CD4-positive, CD25-positive, alpha-beta regulatory T cell (primary cell): ENCODE results near the gene CMIP. TPM values are rescaled to one million over a fixed set of nuclear protein-coding genes. Genes with fewer than 3 reads are reported as not detected.

Source experiments
- ATAC-seq, 2 donors: fragments of 150-1000 bp; cut with Tn5 transposase; one replicate each; pipeline ENCODE4 v1.10.0; 2021; ENCODE audit warnings: low read depth in 2 of 2, moderate number of reproducible peaks in 2 of 2, moderate library complexity in 1 of 2
- DNase-seq, 3 donors: peaks; one replicate each; pipeline versions ENCODE4 v3.0.0 to v3.0.0-alpha.2; 2012 to 2022; ENCODE audit warnings: mixed read lengths in 1 of 3
- H3K27ac ChIP-seq: one replicate; pipeline ENCODE4 v1.7.0; 2013; ENCODE audit warnings: mild to moderate bottlenecking, low read length; ENCODE audit not compliant: insufficient read depth, poor library complexity, severe bottlenecking
- H3K27me3 ChIP-seq: one replicate; pipeline ENCODE4 v1.7.0; 2013; ENCODE audit warnings: low read length; ENCODE audit not compliant: control insufficient read depth, insufficient read depth
- H3K36me3 ChIP-seq: one replicate; pipeline ENCODE4 v1.7.0; 2013; ENCODE audit warnings: mild to moderate bottlenecking, low read length, moderate library complexity; ENCODE audit not compliant: control insufficient read depth, insufficient read depth
- H3K4me1 ChIP-seq: 2 replicates; pipeline ENCODE4 v1.7.0; 2013; ENCODE audit warnings: mild to moderate bottlenecking, low read length; ENCODE audit not compliant: insufficient read depth, control insufficient read depth, poor library complexity, severe bottlenecking
- H3K4me3 ChIP-seq: one replicate; pipeline ENCODE4 v1.7.0; 2013; ENCODE audit warnings: low read depth, mild to moderate bottlenecking, low read length, moderate library complexity
- H3K9me3 ChIP-seq, 2 experiments: 1 replicate in 1 of 2; 2 replicates in 1 of 2; pipeline ENCODE4 v1.7.0; 2013; ENCODE audit warnings: low read length in 2 of 2, mild to moderate bottlenecking in 1 of 2, moderate library complexity in 1 of 2; ENCODE audit not compliant: control insufficient read depth in 2 of 2
- H3K27ac Mint-ChIP-seq, 3 donors: one replicate each; pipeline ENCODE4 v1.8.0; 2020 to 2022; ENCODE audit warnings: mild to moderate bottlenecking in 3 of 3, mixed read lengths in 3 of 3, moderate library complexity in 2 of 3
- H3K27me3 Mint-ChIP-seq: one replicate; pipeline ENCODE4 v1.8.0; 2022; ENCODE audit warnings: mild to moderate bottlenecking, mixed read lengths
- H3K36me3 Mint-ChIP-seq: one replicate; pipeline ENCODE4 v1.8.0; 2020; ENCODE audit warnings: mixed read lengths
- H3K4me1 Mint-ChIP-seq, 4 donors: one replicate each; pipeline ENCODE4 v1.8.0; 2020 to 2022; ENCODE audit warnings: mixed read lengths in 4 of 4, mild to moderate bottlenecking in 1 of 4
- H3K4me3 Mint-ChIP-seq, 4 donors: one replicate each; pipeline ENCODE4 v1.8.0; 2020 to 2022; ENCODE audit warnings: mild to moderate bottlenecking in 4 of 4, mixed read lengths in 4 of 4, moderate library complexity in 3 of 4
- H3K9me3 Mint-ChIP-seq, 7 donors: one replicate each; pipeline ENCODE4 v1.8.0; 2020 to 2022; ENCODE audit warnings: mixed read lengths in 7 of 7, mild to moderate bottlenecking in 3 of 7, moderate library complexity in 2 of 7
- polyA plus RNA-seq, 4 donors: library from polyadenylated mRNA; unstranded; fragments of 300-500 nt; fragmentation: Illumina TruSeq; gene quantifications; one replicate each; pipeline ENCODE4 v1.2.3, GENCODE V29; 2021
- total RNA-seq: library from RNA; stranded (reverse); gene quantifications from one replicate; pipeline ENCODE4 v1.2.3, GENCODE V29; 2022

CMIP gene
- total and polyA plus RNA-seq, 5 donors from 2014 or later = 0.21 to 49.7 (median 0.94) TPM

- Histone ChIP-seq H3K9me3 (no peaks in the 10 kb centered on the region), H3K4me3 (no peak overlapping the region), H3K27ac (no peak overlapping the region), H3K27me3 (no peaks in the 10 kb centered on the region), H3K4me1 (peaks cover 19% of the 10 kb centered on the region), H3K36me3 (peaks cover 2% of the 10 kb centered on the region)
- Mint-ChIP-seq H3K27me3 (no peaks in the 10 kb centered on the region), H3K27ac (peak overlapping the region in 1 of 3 donors; percentile 50), H3K9me3 (no peaks in the 10 kb centered on the region), H3K36me3 (peaks cover 4% of the 10 kb centered on the region), H3K4me1 (peaks cover 0 to 19% (median 16%) of the 10 kb centered on the region in 4 donors), H3K4me3 (no peak overlapping the region)
- no peak for ATAC-seq
- no peak for DNase-seq
These were observed 174.1 kb downstream of the CMIP start for GRCh38 chr16:81618661-81619060.

GRCh38 chr16:81620029-81620428 is 175.4 kb downstream of the CMIP start:
- H3K36me3 ChIP-seq = peaks cover 2% of the 10 kb centered on the region
- no peak overlapping the region for H3K27ac ChIP-seq
- peaks cover 19% of the 10 kb centered on the region for H3K4me1 ChIP-seq
- DNase-seq (no peak), ATAC-seq (no peak)
- Mint-ChIP-seq H3K4me1 (peaks cover 6 to 23% (median 19%) of the 10 kb centered on the region in 4 donors), H3K27me3 (no peaks in the 10 kb centered on the region), H3K36me3 (peaks cover 4% of the 10 kb centered on the region), H3K4me3 (peak overlapping the region in 1 of 4 donors; percentile 68), H3K27ac (peak overlapping the region; percentile 41 to 46 (median 44)), H3K9me3 (no peaks in the 10 kb centered on the region)
- H3K4me3 ChIP-seq = no peak overlapping the region
- H3K9me3 ChIP-seq = no peaks in the 10 kb centered on the region
- no peaks in the 10 kb centered on the region for H3K27me3 ChIP-seq

- ATAC-seq = no peak
- Histone ChIP-seq H3K9me3 (no peaks in the 10 kb centered on the region), H3K27me3 (no peaks in the 10 kb centered on the region), H3K4me1 (peaks cover 17% of the 10 kb centered on the region), H3K36me3 (peaks cover 2% of the 10 kb centered on the region), H3K4me3 (no peak overlapping the region), H3K27ac (no peak overlapping the region)
- peaks cover 4% of the 10 kb centered on the region for H3K36me3 Mint-ChIP-seq
- H3K4me1 Mint-ChIP-seq = peaks cover 6 to 23% (median 19%) of the 10 kb centered on the region in 4 donors
- no peak for DNase-seq
- no peak overlapping the region for H3K4me3 Mint-ChIP-seq
- peak overlapping the region in 2 of 3 donors; percentile 41 to 44 for H3K27ac Mint-ChIP-seq
- no peaks in the 10 kb centered on the region for H3K27me3 Mint-ChIP-seq
- no peaks in the 10 kb centered on the region for H3K9me3 Mint-ChIP-seq
These were observed 176.2 kb downstream of the CMIP start for GRCh38 chr16:81620796-81621195.

GRCh38 chr16:81621496-81621895 is 176.9 kb downstream of the CMIP start:
- ATAC-seq (no peak), DNase-seq (no peak)
- H3K4me3 Mint-ChIP-seq = no peak overlapping the region
- H3K36me3 Mint-ChIP-seq = peaks cover 4% of the 10 kb centered on the region
- H3K27me3 Mint-ChIP-seq = no peaks in the 10 kb centered on the region
- H3K27ac Mint-ChIP-seq = no peak overlapping the region
- no peaks in the 10 kb centered on the region for H3K9me3 Mint-ChIP-seq
- Histone ChIP-seq H3K27ac (no peak overlapping the region), H3K4me3 (no peak overlapping the region), H3K36me3 (peaks cover 2% of the 10 kb centered on the region), H3K4me1 (peaks cover 10% of the 10 kb centered on the region), H3K27me3 (no peaks in the 10 kb centered on the region), H3K9me3 (no peaks in the 10 kb centered on the region)
- peaks cover 6 to 18% (median 15%) of the 10 kb centered on the region in 4 donors for H3K4me1 Mint-ChIP-seq

GRCh38 chr16:81623365-81624102 is 178.9 kb downstream of the CMIP start:
- Mint-ChIP-seq H3K9me3 (no peaks in the 10 kb centered on the region), H3K4me1 (peaks cover 6 to 11% (median 7%) of the 10 kb centered on the region in 4 donors), H3K27me3 (no peaks in the 10 kb centered on the region), H3K4me3 (no peak overlapping the region), H3K36me3 (peaks cover 4% of the 10 kb centered on the region), H3K27ac (peak overlapping the region in 2 of 3 donors; percentile 40 to 55)
- Histone ChIP-seq H3K4me3 (no peak overlapping the region), H3K27ac (no peak overlapping the region), H3K4me1 (no peaks in the 10 kb centered on the region), H3K9me3 (no peaks in the 10 kb centered on the region), H3K27me3 (no peaks in the 10 kb centered on the region), H3K36me3 (peaks cover 2% of the 10 kb centered on the region)
- ATAC-seq (peak; percentile 53 to 56), DNase-seq (peak; percentile 40 to 73 (median 51))

- H3K27ac Mint-ChIP-seq = peak overlapping the region in 2 of 3 donors; percentile 74 to 78
- no peak overlapping the region for H3K27ac ChIP-seq
- no peak overlapping the region for H3K4me3 Mint-ChIP-seq
- peaks cover 2% of the 10 kb centered on the region for H3K36me3 ChIP-seq
- ATAC-seq = no peak
- no peaks in the 10 kb centered on the region for H3K9me3 ChIP-seq
- H3K27me3 Mint-ChIP-seq = no peaks in the 10 kb centered on the region
- peaks cover 5% of the 10 kb centered on the region for H3K36me3 Mint-ChIP-seq
- no peaks in the 10 kb centered on the region for H3K27me3 ChIP-seq
- no peaks in the 10 kb centered on the region for H3K4me1 ChIP-seq
- no peak overlapping the region for H3K4me3 ChIP-seq
- H3K9me3 Mint-ChIP-seq = no peaks in the 10 kb centered on the region
- H3K4me1 Mint-ChIP-seq = peaks cover 6 to 11% (median 9%) of the 10 kb centered on the region in 4 donors
- no peak for DNase-seq
These were observed 179.8 kb downstream of the CMIP start for GRCh38 chr16:81624403-81624759.

GRCh38 chr16:81624760-81625543 is 180.3 kb downstream of the CMIP start:
- H3K27me3 ChIP-seq = no peaks in the 10 kb centered on the region
- no peaks in the 10 kb centered on the region for H3K9me3 Mint-ChIP-seq
- peaks cover 11% of the 10 kb centered on the region for H3K36me3 Mint-ChIP-seq
- no peaks in the 10 kb centered on the region for H3K27me3 Mint-ChIP-seq
- H3K4me1 ChIP-seq = no peaks in the 10 kb centered on the region
- H3K4me1 Mint-ChIP-seq = peaks cover 6 to 14% (median 9%) of the 10 kb centered on the region in 4 donors
- no peak overlapping the region for H3K4me3 ChIP-seq
- H3K9me3 ChIP-seq = no peaks in the 10 kb centered on the region
- DNase-seq = no peak
- H3K27ac Mint-ChIP-seq = peak overlapping the region; percentile 63 to 78 (median 78)
- ATAC-seq = no peak
- no peak overlapping the region for H3K27ac ChIP-seq
- no peak overlapping the region for H3K4me3 Mint-ChIP-seq
- peaks cover 2% of the 10 kb centered on the region for H3K36me3 ChIP-seq
